GM12878 (cell line): ENCODE measurements around the gene NIPAL3. TPM values are rescaled to one million over a fixed set of nuclear protein-coding genes. Genes with fewer than 3 reads are reported as not detected.

Experiments
- ATAC-seq: fragments of 200-7000 bp; cut with Tn5 transposase; 3 replicates; pipeline ENCODE4 v1.9.1; 2020; ENCODE audit warnings: mild to moderate bottlenecking, moderate library complexity
- BruUV-seq: library from RNA; stranded (reverse); fragments of 400-500 nt; replicated peaks from 2 replicates; lab custom pipeline; 2021; lab: Mats Ljungman, UMichigan
- CTCF ChIA-PET: fragments of 300-600 bp; sonication (Branson Sonifier 250); formaldehyde crosslinking; extraction: SDS; loops from one replicate; lab custom pipeline; 2021; ENCODE audit warnings: inconsistent platforms; lab: Yijun Ruan, JAX
- POLR2A ChIA-PET: fragments of 350-600 bp; formaldehyde crosslinking; extraction: SDS; loops from one replicate; lab custom pipeline; 2021; ENCODE audit warnings: inconsistent platforms; lab: Charles Lee
- RAD21 ChIA-PET: fragments of 300-600 bp; sonication (Branson Sonifier 250); formaldehyde crosslinking; loops from one replicate; lab custom pipeline; 2023; ENCODE audit warnings: antibody characterized with exemption; ENCODE audit not compliant: unreplicated experiment; lab: Charles Lee
- SMC1A ChIA-PET: fragments of 300-600 bp; sonication (Branson Sonifier 250); formaldehyde crosslinking; loops from one replicate; lab custom pipeline; 2023; ENCODE audit not compliant: unreplicated experiment, uncharacterized antibody; lab: Charles Lee
- DNase-seq: peaks from one replicate; pipeline ENCODE4 v3.0.0-alpha.2; 2011; ENCODE audit warnings: low read depth, low spot score
- FAIRE-seq: peaks from 3 replicates; lab custom pipeline; 2011; peaks lifted over from hg19 to GRCh38; lab: Jason Lieb, UNC
- H2AFZ ChIP-seq: 2 replicates; pipeline ENCODE4 v1.6.0; 2011; ENCODE audit warnings: low read depth, low read length, control low read depth; ENCODE audit not compliant: control insufficient read depth
- H3K27ac ChIP-seq: 2 replicates; pipeline ENCODE4 v1.5.1; 2011; ENCODE audit warnings: control low read depth; ENCODE audit not compliant: control insufficient read depth, insufficient read depth
- H3K27me3 ChIP-seq, 2 experiments: replicated peaks in 1 of 2; 2 replicates each; pipeline versions ENCODE4 v1.6.0 to v1.6.1; 2011; ENCODE audit warnings: low read length in 1 of 2; ENCODE audit not compliant: control insufficient read depth in 2 of 2, insufficient read depth in 2 of 2
- H3K36me3 ChIP-seq, 2 experiments: 2 replicates each; pipeline ENCODE4 v1.5.1; 2011; ENCODE audit warnings: low read length in 1 of 2; ENCODE audit not compliant: control insufficient read depth in 2 of 2, insufficient read depth in 2 of 2
- H3K4me1 ChIP-seq: 2 replicates; pipeline ENCODE4 v1.6.1; 2011; ENCODE audit warnings: mild to moderate bottlenecking, low read length, moderate library complexity, mixed read lengths; ENCODE audit not compliant: control insufficient read depth, insufficient read depth
- H3K4me2 ChIP-seq: 2 replicates; pipeline ENCODE4 v1.6.0; 2011; ENCODE audit warnings: control low read depth; ENCODE audit not compliant: control insufficient read depth, insufficient read depth
- H3K4me3 ChIP-seq: fragments of 200-600 bp; sonication (generic); 2 replicates; pipeline ENCODE4 v1.5.1; 2016
- H3K79me2 ChIP-seq: 2 replicates; pipeline ENCODE4 v1.6.0; 2011; ENCODE audit warnings: low read length; ENCODE audit not compliant: control insufficient read depth, insufficient read depth
- H3K9ac ChIP-seq: 2 replicates; pipeline ENCODE4 v1.8.0; 2011; ENCODE audit warnings: low read length, control low read depth, mixed read lengths; ENCODE audit not compliant: control insufficient read depth, insufficient read depth
- H3K9me3 ChIP-seq: replicated peaks from 3 replicates; pipeline ENCODE4 v1.5.1; 2011; ENCODE audit warnings: mild to moderate bottlenecking, low read length; ENCODE audit not compliant: control insufficient read depth, insufficient read depth
- H4K20me1 ChIP-seq: 2 replicates; pipeline ENCODE4 v1.6.0; 2011; ENCODE audit not compliant: control insufficient read depth, insufficient read depth
- BRCA1 ChIP-seq: IDR thresholded peaks from 2 replicates; pipeline ENCODE4 v1.6.1; 2011; ENCODE audit warnings: low read depth, low read length, improper control_type of control experiment
- CREB1 ChIP-seq: IDR thresholded peaks from 2 replicates; pipeline ENCODE4 v1.6.1; 2012; ENCODE audit warnings: low read depth, mild to moderate bottlenecking, inconsistent platforms
- FOXM1 ChIP-seq: IDR thresholded peaks from 2 replicates; pipeline ENCODE4 v1.6.1; 2012; ENCODE audit warnings: low read depth, mild to moderate bottlenecking, inconsistent platforms, low read length, moderate library complexity
- HCFC1 ChIP-seq: fragments of 150-350 bp; IDR thresholded peaks from 2 replicates; pipeline ENCODE4 v1.6.1; 2014; ENCODE audit warnings: low read length
- NR2C2 ChIP-seq: IDR thresholded peaks from 2 replicates; pipeline ENCODE4 v1.6.1; 2011; ENCODE audit warnings: borderline replicate concordance, low read depth; ENCODE audit not compliant: control insufficient read depth, insufficient read length
- NR2F1 ChIP-seq: fragments of 450-650 bp; conservative IDR thresholded peaks from 2 replicates; pipeline ENCODE4 v1.6.1; 2017; ENCODE audit warnings: mild to moderate bottlenecking
- PAX5 ChIP-seq: IDR thresholded peaks from 2 replicates; pipeline ENCODE4 v1.6.1; 2011; ENCODE audit warnings: low read depth, low read length, borderline replicate concordance
- PML ChIP-seq: IDR thresholded peaks from 2 replicates; pipeline ENCODE4 v1.6.1; 2012; ENCODE audit warnings: low read length, inconsistent platforms
- POLR2A ChIP-seq: IDR thresholded peaks from 2 replicates; pipeline ENCODE4 v1.6.1; 2011; ENCODE audit warnings: low read depth, mild to moderate bottlenecking, low read length
- RAD21 ChIP-seq: IDR thresholded peaks from 2 replicates; pipeline ENCODE4 v1.6.1; 2011; ENCODE audit warnings: mild to moderate bottlenecking, low read depth, low read length, moderate library complexity; ENCODE audit not compliant: insufficient read depth
- RAD51 ChIP-seq: fragments of 450-650 bp; IDR thresholded peaks from 2 replicates; pipeline ENCODE4 v1.6.1; 2016; ENCODE audit warnings: moderate library complexity, mild to moderate bottlenecking, inconsistent platforms
- SRF ChIP-seq, 2 experiments: IDR thresholded peaks; 2 replicates each; pipeline ENCODE4 v1.6.1; 2011; ENCODE audit warnings: low read depth in 2 of 2, low read length in 2 of 2, mild to moderate bottlenecking in 1 of 2, moderate library complexity in 1 of 2
- ZNF24 ChIP-seq: fragments of 450-650 bp; IDR thresholded peaks from 2 replicates; pipeline ENCODE4 v1.6.1; 2017; ENCODE audit warnings: antibody characterized with exemption, mild to moderate bottlenecking
- ZNF622 ChIP-seq: fragments of 450-650 bp; IDR thresholded peaks from 2 replicates; pipeline ENCODE4 v1.6.1; 2017; ENCODE audit warnings: mild to moderate bottlenecking, inconsistent platforms
- WGBS: methylation state at CpG from one replicate; pipeline ENCODE4 v1.1.6; 2016; ENCODE audit warnings: low lambda C conversion rate; ENCODE audit not compliant: insufficient replicate concordance, insufficient coverage; ENCODE audit errors: missing lambda C conversion rate; 5-methylcytosine and 5-hydroxymethylcytosine counted together
- in situ Hi-C: fragments of 300-500 bp; cut with MboI; formaldehyde crosslinking; loops from 9 replicates; pipeline ENCODE4 v1.14.3; 2018; ENCODE audit warnings: mixed read lengths
- intact Hi-C: fragments of 100-400 bp; cut with micrococcal nuclease; formaldehyde crosslinking; loops from one replicate; pipeline ENCODE4 v1.14.2; 2022; ENCODE audit not compliant: unreplicated experiment
- polyA plus RNA-seq, 11 experiments: library from polyadenylated mRNA; depleted of rRNA in 4 of 11; unstranded in 6 of 11; stranded (reverse) in 5 of 11; fragments of >200 nt; fragmentation: Nextera tagmentation in 4 of 11; fragmentation: Illumina TruSeq in 1 of 11; extraction: Ambion mirVana in 4 of 11; extraction: Trizol in 1 of 11; gene quantifications; 1 replicate in 1 of 11; 2 replicates in 10 of 11; pipeline versions ENCODE4 v1.2.1 to v1.2.3, GENCODE V29; 2011 to 2016; ENCODE audit warnings: inconsistent platforms in 2 of 11, missing spikeins in 2 of 11, low read depth in 1 of 11
- total RNA-seq, 4 experiments: library from RNA; depleted of rRNA in 3 of 4; stranded (reverse); fragments of >200 nt in 3 of 4; fragmentation: Illumina TruSeq in 1 of 4; extraction: Trizol in 1 of 4; gene quantifications; 2 replicates each; pipeline versions ENCODE4 v1.2.1 to v1.2.3, GENCODE V29; 2013 to 2021
- TF ChIP-seq, protein P1 (sequence below): IDR thresholded peaks from 2 replicates; pipeline ENCODE4 v1.6.1; 2011; ENCODE audit warnings: low read depth, mild to moderate bottlenecking, low read length, moderate library complexity, borderline replicate concordance; ENCODE audit errors: extremely low read depth
- TF ChIP-seq, protein P2 (sequence below): fragments of 450-650 bp; formaldehyde crosslinking; IDR thresholded peaks from 2 replicates; pipeline ENCODE4 v1.4.0; 2022; ENCODE audit warnings: mild to moderate bottlenecking, moderate library complexity
- TF ChIP-seq, protein P3 (sequence below): fragments of 450-650 bp; IDR thresholded peaks from 2 replicates; pipeline ENCODE4 v1.6.1; 2017; ENCODE audit warnings: mild to moderate bottlenecking, moderate library complexity

Gene NIPAL3
- total and polyA plus RNA-seq, 10 of the 15 experiments (the other 5 are each of a cell fraction or from before 2014, with no cell fraction given): 2.1 to 9.4 (median 4.2) TPM

DNA sequence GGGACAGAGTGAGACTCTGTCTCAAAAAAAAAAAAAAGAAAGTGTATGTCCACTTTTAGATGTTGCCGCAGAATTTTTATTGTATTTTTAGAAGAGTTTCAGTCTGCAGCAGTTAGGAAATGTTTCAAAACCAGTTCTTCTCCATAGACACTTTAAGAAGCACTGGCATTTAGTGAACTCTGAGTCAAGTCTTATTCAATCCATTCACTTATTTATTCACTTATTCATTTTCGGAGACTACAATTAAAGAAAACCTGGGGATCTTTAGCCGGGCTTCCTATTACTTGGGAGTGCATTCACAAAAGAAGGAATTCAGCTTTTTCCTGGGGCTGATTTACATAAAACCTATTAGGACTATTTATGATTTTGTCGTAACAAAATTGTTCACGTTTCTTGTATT lies 99.3 kb downstream of the NIPAL3 start:
- intact Hi-C loops: no loop called here
- Histone ChIP-seq H3K4me3 (no peak overlapping the region), H3K9me3 (no peaks in the 10 kb centered on the region), H3K4me1 (no peaks in the 10 kb centered on the region), H4K20me1 (no peaks in the 10 kb centered on the region), H3K9ac (no peak overlapping the region), H3K4me2 (no peak overlapping the region), H2AFZ (no peak overlapping the region), H3K36me3 (no peaks in the 10 kb centered on the region), H3K79me2 (no peaks in the 10 kb centered on the region), H3K27me3 (no peaks in the 10 kb centered on the region; a peak in 2 of 4 replicates), H3K27ac (no peak overlapping the region)
- FAIRE-seq (no peak), ATAC-seq (no peak), DNase-seq (no peak)
- no TSS peak for BruUV-seq
- POLR2A ChIA-PET: no interaction called here
- WGBS: 62% methylated on average over 5 of the region's 5 CpGs
- in situ Hi-C loops: no loop called here
- RAD21 ChIA-PET: interaction anchor here (0.5 kb wide), 1 partner anchor 202 kb away, joined by 3 read pairs; no protein-coding TSS in a partner anchor
- CTCF ChIA-PET: interaction anchor here (1.1 to 1.2 kb wide), 2 partner anchors 99 to 364 kb away, joined by 3 read pairs; partner anchors contain the start of gene NIPAL3
- SMC1A ChIA-PET: no interaction called here
- no peak for TF ChIP-seq NR2C2
- no peak for TF ChIP-seq POLR2A
- no peak for TF ChIP-seq NR2F1
- TF ChIP-seq PAX5: no peak
- TF ChIP-seq HCFC1: no peak
- TF ChIP-seq, protein P1, sequence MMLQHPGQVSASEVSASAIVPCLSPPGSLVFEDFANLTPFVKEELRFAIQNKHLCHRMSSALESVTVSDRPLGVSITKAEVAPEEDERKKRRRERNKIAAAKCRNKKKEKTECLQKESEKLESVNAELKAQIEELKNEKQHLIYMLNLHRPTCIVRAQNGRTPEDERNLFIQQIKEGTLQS: no peak
- TF ChIP-seq RAD51: no peak
- TF ChIP-seq BRCA1: no peak
- TF ChIP-seq, protein P2, sequence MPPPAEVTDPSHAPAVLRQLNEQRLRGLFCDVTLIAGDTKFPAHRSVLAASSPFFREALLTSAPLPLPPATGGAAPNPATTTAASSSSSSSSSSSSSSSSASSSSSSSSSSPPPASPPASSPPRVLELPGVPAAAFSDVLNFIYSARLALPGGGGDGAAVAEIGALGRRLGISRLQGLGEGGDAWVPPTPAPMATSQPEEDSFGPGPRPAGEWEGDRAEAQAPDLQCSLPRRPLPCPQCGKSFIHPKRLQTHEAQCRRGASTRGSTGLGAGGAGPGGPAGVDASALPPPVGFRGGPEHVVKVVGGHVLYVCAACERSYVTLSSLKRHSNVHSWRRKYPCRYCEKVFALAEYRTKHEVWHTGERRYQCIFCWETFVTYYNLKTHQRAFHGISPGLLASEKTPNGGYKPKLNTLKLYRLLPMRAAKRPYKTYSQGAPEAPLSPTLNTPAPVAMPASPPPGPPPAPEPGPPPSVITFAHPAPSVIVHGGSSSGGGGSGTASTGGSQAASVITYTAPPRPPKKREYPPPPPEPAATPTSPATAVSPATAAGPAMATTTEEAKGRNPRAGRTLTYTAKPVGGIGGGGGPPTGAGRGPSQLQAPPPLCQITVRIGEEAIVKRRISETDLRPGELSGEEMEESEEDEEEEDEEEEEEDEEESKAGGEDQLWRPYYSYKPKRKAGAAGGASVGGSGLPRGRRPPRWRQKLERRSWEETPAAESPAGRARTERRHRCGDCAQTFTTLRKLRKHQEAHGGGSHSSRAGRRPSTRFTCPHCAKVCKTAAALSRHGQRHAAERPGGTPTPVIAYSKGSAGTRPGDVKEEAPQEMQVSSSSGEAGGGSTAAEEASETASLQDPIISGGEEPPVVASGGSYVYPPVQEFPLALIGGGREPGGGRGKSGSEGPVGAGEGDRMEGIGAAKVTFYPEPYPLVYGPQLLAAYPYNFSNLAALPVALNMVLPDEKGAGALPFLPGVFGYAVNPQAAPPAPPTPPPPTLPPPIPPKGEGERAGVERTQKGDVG (CRISPR knock-in tag): no peak
- TF ChIP-seq ZNF24: no peak
- no peak for TF ChIP-seq CREB1
- TF ChIP-seq RAD21: no peak
- TF ChIP-seq ZNF622: no peak
- TF ChIP-seq, protein P3, sequence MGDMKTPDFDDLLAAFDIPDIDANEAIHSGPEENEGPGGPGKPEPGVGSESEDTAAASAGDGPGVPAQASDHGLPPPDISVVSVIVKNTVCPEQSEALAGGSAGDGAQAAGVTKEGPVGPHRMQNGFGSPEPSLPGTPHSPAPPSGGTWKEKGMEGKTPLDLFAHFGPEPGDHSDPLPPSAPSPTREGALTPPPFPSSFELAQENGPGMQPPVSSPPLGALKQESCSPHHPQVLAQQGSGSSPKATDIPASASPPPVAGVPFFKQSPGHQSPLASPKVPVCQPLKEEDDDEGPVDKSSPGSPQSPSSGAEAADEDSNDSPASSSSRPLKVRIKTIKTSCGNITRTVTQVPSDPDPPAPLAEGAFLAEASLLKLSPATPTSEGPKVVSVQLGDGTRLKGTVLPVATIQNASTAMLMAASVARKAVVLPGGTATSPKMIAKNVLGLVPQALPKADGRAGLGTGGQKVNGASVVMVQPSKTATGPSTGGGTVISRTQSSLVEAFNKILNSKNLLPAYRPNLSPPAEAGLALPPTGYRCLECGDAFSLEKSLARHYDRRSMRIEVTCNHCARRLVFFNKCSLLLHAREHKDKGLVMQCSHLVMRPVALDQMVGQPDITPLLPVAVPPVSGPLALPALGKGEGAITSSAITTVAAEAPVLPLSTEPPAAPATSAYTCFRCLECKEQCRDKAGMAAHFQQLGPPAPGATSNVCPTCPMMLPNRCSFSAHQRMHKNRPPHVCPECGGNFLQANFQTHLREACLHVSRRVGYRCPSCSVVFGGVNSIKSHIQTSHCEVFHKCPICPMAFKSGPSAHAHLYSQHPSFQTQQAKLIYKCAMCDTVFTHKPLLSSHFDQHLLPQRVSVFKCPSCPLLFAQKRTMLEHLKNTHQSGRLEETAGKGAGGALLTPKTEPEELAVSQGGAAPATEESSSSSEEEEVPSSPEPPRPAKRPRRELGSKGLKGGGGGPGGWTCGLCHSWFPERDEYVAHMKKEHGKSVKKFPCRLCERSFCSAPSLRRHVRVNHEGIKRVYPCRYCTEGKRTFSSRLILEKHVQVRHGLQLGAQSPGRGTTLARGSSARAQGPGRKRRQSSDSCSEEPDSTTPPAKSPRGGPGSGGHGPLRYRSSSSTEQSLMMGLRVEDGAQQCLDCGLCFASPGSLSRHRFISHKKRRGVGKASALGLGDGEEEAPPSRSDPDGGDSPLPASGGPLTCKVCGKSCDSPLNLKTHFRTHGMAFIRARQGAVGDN: no peak
- TF ChIP-seq FOXM1: no peak
- no peak for TF ChIP-seq PML
- no peak for TF ChIP-seq SRF (IDR thresholded peaks at IDR 0.05; ENCODE audit: low read depth in 2 of 2, low read length in 2 of 2)
